GM12874 (cell line): ENCODE results near the gene TXNRD1.

Source experiments
- CTCF ChIP-seq: IDR thresholded peaks from 2 replicates; pipeline ENCODE4 v1.5.1; 2011; ENCODE audit warnings: low read depth, mild to moderate bottlenecking, control low read depth, low read length, moderate library complexity; ENCODE audit not compliant: insufficient read depth

TXNRD1 gene

GRCh38 chr12:104386461-104386860 is 170.9 kb downstream of the TXNRD1 start:
- no peak for TF ChIP-seq CTCF

- no peak for TF ChIP-seq CTCF
Observed at GRCh38 chr12:104387190-104387589, 171.6 kb downstream of the TXNRD1 start.
